Activated naive CD8-positive, alpha-beta T cell treated with anti-CD3 and anti-CD28 coated beads, Interleukin-2, amount 10 ng/mL, durations not matched to agents 7 days and 5 days (primary cell): ENCODE data around the gene RBMS3. TPM values are rescaled to one million over a fixed set of nuclear protein-coding genes. Genes with fewer than 3 reads are reported as not detected.

Source experiments
- ATAC-seq: fragments of 150-1000 bp; cut with Tn5 transposase; one replicate; pipeline ENCODE4 v1.10.0; 2021; ENCODE audit warnings: low read depth, moderate library complexity
- POLR2A ChIA-PET: fragments of 350-600 bp; sonication (Branson Sonifier 250); formaldehyde crosslinking; loops from one replicate; lab custom pipeline; 2021; ENCODE audit warnings: antibody characterized with exemption; lab: Charles Lee
- DNase-seq: peaks from one replicate; pipeline ENCODE4 v3.0.0; 2021
- H3K27ac Mint-ChIP-seq: one replicate; pipeline ENCODE4 v1.8.0; 2022; ENCODE audit warnings: mild to moderate bottlenecking, mixed read lengths
- H3K27me3 Mint-ChIP-seq: one replicate; pipeline ENCODE4 v1.8.0; 2022; ENCODE audit warnings: mild to moderate bottlenecking, moderate library complexity, mixed read lengths
- H3K36me3 Mint-ChIP-seq: one replicate; pipeline ENCODE4 v1.8.0; 2021; ENCODE audit warnings: mild to moderate bottlenecking, mixed read lengths
- H3K4me1 Mint-ChIP-seq: one replicate; pipeline ENCODE4 v1.8.0; 2021; ENCODE audit warnings: mixed read lengths
- H3K4me3 Mint-ChIP-seq: one replicate; pipeline ENCODE4 v1.8.0; 2022; ENCODE audit warnings: mild to moderate bottlenecking, moderate library complexity, mixed read lengths
- H3K9me3 Mint-ChIP-seq: one replicate; pipeline ENCODE4 v1.8.0; 2021; ENCODE audit warnings: mixed read lengths
- total RNA-seq, 2 experiments: library from RNA; stranded (reverse); gene quantifications; one replicate each; pipeline ENCODE4 v1.2.3, GENCODE V29; 2021

The RBMS3 gene
- total RNA-seq, 2 experiments from 2014 or later, result 0.58 to 0.74 TPM

DNA sequence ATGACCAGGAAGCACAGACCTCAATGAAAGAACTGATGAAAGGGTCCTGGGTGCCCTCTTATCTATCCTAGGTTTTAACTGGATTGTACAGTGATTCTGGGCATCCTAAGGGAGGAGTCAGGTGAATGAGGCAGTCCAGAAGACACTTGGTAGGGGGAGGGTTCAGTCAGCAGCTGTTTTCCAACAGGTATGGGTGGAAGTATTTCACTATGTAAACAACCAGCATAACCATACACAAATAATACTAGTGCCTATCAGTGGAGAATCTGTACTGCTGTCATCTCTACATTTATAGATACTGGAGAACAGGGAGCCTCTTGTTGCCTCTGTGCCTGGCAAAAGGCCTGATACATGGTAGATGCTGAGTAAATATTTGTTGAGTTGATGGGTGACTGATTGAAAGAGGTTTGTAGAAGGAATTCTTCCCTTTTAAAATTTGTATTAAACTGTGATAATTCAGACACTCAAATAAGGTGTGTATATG is 328.5 kb downstream of the RBMS3 start:
- H3K4me1 Mint-ChIP-seq, result no peaks in the 10 kb centered on the region
- no peak overlapping the region for H3K27ac Mint-ChIP-seq
- H3K9me3 Mint-ChIP-seq, result no peaks in the 10 kb centered on the region
- H3K36me3 Mint-ChIP-seq, result no peaks in the 10 kb centered on the region
- DNase-seq (no peak), ATAC-seq (no peak)
- H3K27me3 Mint-ChIP-seq, result no peaks in the 10 kb centered on the region
- no peak overlapping the region for H3K4me3 Mint-ChIP-seq
- POLR2A ChIA-PET, result no interaction called here

DNA sequence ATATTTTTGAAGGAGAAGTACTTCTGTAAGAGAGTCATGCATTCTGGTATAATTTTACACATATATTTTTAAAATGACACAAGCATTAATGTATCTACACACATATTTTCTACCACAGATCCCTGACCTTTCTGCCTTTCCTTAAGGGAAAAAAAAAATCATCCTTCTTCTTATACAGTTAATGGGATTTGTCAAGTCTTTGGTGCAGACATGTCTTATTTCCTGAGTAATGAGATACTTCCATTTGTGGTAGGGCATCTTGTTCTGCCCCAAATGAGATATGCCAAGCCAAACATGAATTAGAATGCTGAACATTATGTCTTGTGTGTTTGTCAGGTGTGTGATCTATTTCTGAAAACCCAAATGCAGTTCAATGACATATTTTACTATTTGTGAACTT is 329.9 kb downstream of the RBMS3 start:
- ATAC-seq, result no peak
- Mint-ChIP-seq H3K9me3 (no peaks in the 10 kb centered on the region), H3K27me3 (no peaks in the 10 kb centered on the region), H3K27ac (no peak overlapping the region), H3K36me3 (no peaks in the 10 kb centered on the region), H3K4me3 (no peak overlapping the region), H3K4me1 (no peaks in the 10 kb centered on the region)
- POLR2A ChIA-PET, result no interaction called here
- DNase-seq, result no peak

- H3K4me3 Mint-ChIP-seq, result no peak overlapping the region
- ATAC-seq (no peak), DNase-seq (no peak)
- no peaks in the 10 kb centered on the region for H3K27me3 Mint-ChIP-seq
- H3K36me3 Mint-ChIP-seq, result no peaks in the 10 kb centered on the region
- H3K4me1 Mint-ChIP-seq, result no peaks in the 10 kb centered on the region
- POLR2A ChIA-PET, result no interaction called here
- H3K27ac Mint-ChIP-seq, result no peak overlapping the region
- no peaks in the 10 kb centered on the region for H3K9me3 Mint-ChIP-seq
These were observed 330.4 kb downstream of the RBMS3 start for GRCh38 chr3:29611252-29611651.

- H3K27me3 Mint-ChIP-seq, result no peaks in the 10 kb centered on the region
- POLR2A ChIA-PET, result no interaction called here
- H3K9me3 Mint-ChIP-seq, result no peaks in the 10 kb centered on the region
- no peaks in the 10 kb centered on the region for H3K4me1 Mint-ChIP-seq
- no peak for ATAC-seq
- H3K4me3 Mint-ChIP-seq, result no peak overlapping the region
- DNase-seq, result no peak
- H3K36me3 Mint-ChIP-seq, result no peaks in the 10 kb centered on the region
- H3K27ac Mint-ChIP-seq, result no peak overlapping the region
These were observed 331.7 kb downstream of the RBMS3 start for GRCh38 chr3:29612536-29612935.

GRCh38 chr3:29614954-29615353 is 334.1 kb downstream of the RBMS3 start:
- Mint-ChIP-seq H3K4me1 (no peaks in the 10 kb centered on the region), H3K27ac (no peak overlapping the region), H3K36me3 (no peaks in the 10 kb centered on the region), H3K9me3 (no peaks in the 10 kb centered on the region), H3K4me3 (no peak overlapping the region), H3K27me3 (no peaks in the 10 kb centered on the region)
- POLR2A ChIA-PET, result no interaction called here
- ATAC-seq, result no peak
- DNase-seq, result no peak

DNA sequence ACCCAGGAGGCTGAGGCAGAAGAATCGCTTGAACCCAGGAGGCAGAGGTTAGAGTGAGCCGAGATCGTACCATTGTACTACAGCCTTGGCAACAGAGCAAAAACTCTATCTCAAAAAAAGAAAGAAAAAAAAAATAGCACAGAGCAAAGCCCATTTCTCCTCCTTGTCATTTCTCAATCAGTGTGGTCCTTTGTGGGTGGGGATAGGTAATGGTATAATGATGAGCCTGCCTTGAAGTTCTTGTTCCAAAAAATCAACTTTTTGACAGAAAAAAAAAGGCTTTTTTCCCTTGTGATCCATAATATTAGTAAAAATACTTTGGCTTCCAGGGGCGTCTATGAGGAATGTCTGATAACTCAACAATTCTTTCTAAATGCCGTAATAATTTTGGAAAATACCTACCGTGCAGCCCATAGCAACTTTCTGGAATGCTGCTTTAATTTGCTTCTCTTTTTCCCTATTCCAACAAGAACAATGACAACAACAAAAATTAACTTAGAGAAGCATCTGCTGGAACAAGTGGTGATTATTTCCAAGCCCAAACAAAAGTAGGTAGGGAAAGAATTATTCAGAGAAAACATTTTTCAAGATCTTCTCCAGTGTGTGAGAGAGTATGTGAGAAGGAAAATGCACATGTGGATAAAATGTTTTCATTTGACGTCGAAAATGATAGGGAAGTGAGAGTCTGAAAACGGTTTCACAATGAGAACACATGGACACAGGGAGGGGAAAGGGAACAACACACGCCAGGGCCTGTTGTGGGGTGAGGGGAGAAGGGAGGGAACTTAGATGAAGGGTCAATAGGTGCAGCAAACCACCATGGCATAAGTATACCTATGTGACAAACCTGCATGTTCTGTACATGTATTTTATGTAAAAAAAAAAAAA is 337.8 kb downstream of the RBMS3 start:
- ATAC-seq, result no peak
- no peaks in the 10 kb centered on the region for H3K27me3 Mint-ChIP-seq
- no peaks in the 10 kb centered on the region for H3K36me3 Mint-ChIP-seq
- no peaks in the 10 kb centered on the region for H3K4me1 Mint-ChIP-seq
- H3K4me3 Mint-ChIP-seq, result no peak overlapping the region
- H3K27ac Mint-ChIP-seq, result no peak overlapping the region
- no peaks in the 10 kb centered on the region for H3K9me3 Mint-ChIP-seq
- DNase-seq, result no peak
- POLR2A ChIA-PET, result no interaction called here

GRCh38 chr3:29619676-29620075 is 338.8 kb downstream of the RBMS3 start:
- Mint-ChIP-seq H3K4me1 (no peaks in the 10 kb centered on the region), H3K27ac (no peak overlapping the region), H3K36me3 (no peaks in the 10 kb centered on the region), H3K4me3 (no peak overlapping the region), H3K27me3 (no peaks in the 10 kb centered on the region), H3K9me3 (no peaks in the 10 kb centered on the region)
- ATAC-seq (no peak), DNase-seq (no peak)
- POLR2A ChIA-PET, result no interaction called here

DNA sequence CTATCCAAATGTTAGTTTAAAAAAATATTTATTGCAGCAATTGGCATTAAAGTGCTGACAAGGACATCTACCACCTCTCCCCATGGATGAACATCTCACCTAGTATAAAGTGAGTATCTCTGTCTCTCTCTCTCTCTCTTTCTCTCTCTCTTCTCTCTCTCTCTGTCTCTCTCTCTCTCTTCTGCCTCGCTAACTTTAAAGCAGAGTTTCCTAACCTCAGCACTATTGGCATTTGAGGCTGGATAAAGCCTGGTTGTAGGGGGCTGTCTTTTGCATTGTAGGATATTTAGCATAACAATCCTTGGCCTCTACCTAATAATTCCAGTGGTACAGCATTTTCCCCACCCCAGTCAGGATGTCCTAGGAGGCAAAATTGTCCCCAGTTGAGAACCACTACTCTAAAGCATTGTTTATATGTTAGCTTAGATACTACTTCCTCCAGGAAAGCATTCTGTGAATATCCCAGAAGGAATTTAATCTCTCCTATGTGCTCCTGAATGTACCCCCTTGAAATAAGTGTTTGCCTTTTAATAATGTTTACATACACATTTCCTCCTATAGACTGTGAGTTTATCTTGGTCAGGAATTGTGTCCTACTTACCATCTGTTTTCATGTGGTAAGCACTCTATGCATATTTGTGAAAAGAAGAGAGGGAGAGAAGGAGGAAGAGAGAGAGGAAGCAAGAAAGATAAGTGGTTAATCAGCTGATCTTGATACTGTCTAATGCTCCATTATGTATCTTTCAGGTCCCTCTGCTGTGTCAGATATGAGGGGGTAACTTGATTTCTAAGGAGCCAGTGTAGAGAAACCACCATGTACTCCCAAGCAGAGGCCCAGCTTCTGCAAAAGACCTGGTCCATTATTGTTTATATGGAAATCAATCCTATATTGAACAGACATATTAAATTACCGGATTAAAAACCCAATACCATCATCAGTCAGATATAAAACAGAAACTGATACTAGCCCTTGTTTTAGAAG is 346.6 kb downstream of the RBMS3 start:
- no peak for ATAC-seq
- Mint-ChIP-seq H3K27me3 (no peaks in the 10 kb centered on the region), H3K36me3 (no peaks in the 10 kb centered on the region)

GRCh38 chr3:29628795-29629194 is 347.9 kb downstream of the RBMS3 start:
- no peaks in the 10 kb centered on the region for H3K9me3 Mint-ChIP-seq
- no peaks in the 10 kb centered on the region for H3K4me1 Mint-ChIP-seq
- DNase-seq, result no peak
- H3K4me3 Mint-ChIP-seq, result no peak overlapping the region
- no peaks in the 10 kb centered on the region for H3K36me3 Mint-ChIP-seq
- ATAC-seq, result no peak
- POLR2A ChIA-PET, result no interaction called here
- no peaks in the 10 kb centered on the region for H3K27me3 Mint-ChIP-seq
- H3K27ac Mint-ChIP-seq, result no peak overlapping the region

More for the DNA sequence above, 346.6 kb downstream of the RBMS3 start:
- no peak for DNase-seq
- Mint-ChIP-seq H3K27ac (no peak overlapping the region), H3K4me1 (no peaks in the 10 kb centered on the region), H3K9me3 (no peaks in the 10 kb centered on the region), H3K4me3 (no peak overlapping the region)
- POLR2A ChIA-PET, result no interaction called here

- POLR2A ChIA-PET, result no interaction called here
- no peak for ATAC-seq
- Mint-ChIP-seq H3K4me3 (no peak overlapping the region), H3K27me3 (no peaks in the 10 kb centered on the region), H3K27ac (no peak overlapping the region), H3K9me3 (no peaks in the 10 kb centered on the region), H3K4me1 (no peaks in the 10 kb centered on the region), H3K36me3 (no peaks in the 10 kb centered on the region)
- DNase-seq, result no peak
These were observed 355.0 kb downstream of the RBMS3 start for GRCh38 chr3:29635888-29636287.

GRCh38 chr3:29637068-29637467 is 356.2 kb downstream of the RBMS3 start:
- no peaks in the 10 kb centered on the region for H3K4me1 Mint-ChIP-seq
- H3K9me3 Mint-ChIP-seq, result no peaks in the 10 kb centered on the region
- no peaks in the 10 kb centered on the region for H3K36me3 Mint-ChIP-seq
- no peak overlapping the region for H3K27ac Mint-ChIP-seq
- H3K27me3 Mint-ChIP-seq, result no peaks in the 10 kb centered on the region
- DNase-seq (no peak), ATAC-seq (no peak)
- POLR2A ChIA-PET, result no interaction called here
- H3K4me3 Mint-ChIP-seq, result no peak overlapping the region

- no peaks in the 10 kb centered on the region for H3K27me3 Mint-ChIP-seq
- H3K9me3 Mint-ChIP-seq, result no peaks in the 10 kb centered on the region
- ATAC-seq (no peak), DNase-seq (no peak)
- POLR2A ChIA-PET, result no interaction called here
- H3K4me3 Mint-ChIP-seq, result no peak overlapping the region
- H3K4me1 Mint-ChIP-seq, result no peaks in the 10 kb centered on the region
- no peak overlapping the region for H3K27ac Mint-ChIP-seq
- H3K36me3 Mint-ChIP-seq, result no peaks in the 10 kb centered on the region
These were observed 358.9 kb downstream of the RBMS3 start for GRCh38 chr3:29639578-29640290.

GRCh38 chr3:29642393-29643033 is 361.6 kb downstream of the RBMS3 start:
- Mint-ChIP-seq H3K9me3 (no peaks in the 10 kb centered on the region), H3K36me3 (no peaks in the 10 kb centered on the region), H3K4me3 (no peak overlapping the region), H3K27me3 (no peaks in the 10 kb centered on the region), H3K4me1 (no peaks in the 10 kb centered on the region), H3K27ac (no peak overlapping the region)
- POLR2A ChIA-PET, result no interaction called here
- no peak for DNase-seq
- no peak for ATAC-seq
